ENCODE results near the gene MVB12B.

DNA sequence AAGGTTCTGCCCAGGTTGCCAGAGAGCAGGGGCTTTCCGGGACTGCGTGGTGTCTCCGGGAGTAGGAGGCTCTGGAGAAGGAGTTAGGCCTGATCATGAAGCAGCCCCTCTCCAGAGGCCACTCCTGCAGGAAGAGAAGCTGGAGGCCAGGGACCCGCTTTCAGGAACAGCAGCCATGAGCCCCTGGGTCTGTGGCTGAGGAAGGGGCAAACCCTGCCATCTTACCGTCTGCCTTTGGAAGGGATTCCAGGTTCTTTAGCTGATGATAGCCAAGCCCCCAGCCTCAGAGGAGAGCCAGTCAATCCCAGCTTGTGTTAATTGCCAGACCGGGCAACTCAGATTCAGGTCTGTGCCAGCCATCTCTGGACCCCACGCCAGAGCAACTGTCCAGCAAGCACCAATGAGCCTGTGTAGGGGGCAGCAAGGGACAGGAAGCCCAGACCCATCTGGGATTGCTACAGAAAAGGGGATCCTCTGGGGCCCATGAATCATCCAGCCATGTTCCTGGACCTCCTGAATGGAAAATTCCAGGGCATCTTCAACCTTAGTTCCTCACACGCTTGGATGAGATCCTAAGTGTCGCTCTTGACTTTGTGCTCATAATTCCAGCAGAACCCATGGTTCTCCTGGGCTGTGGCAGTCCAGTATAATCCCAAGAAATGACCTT, 42.7 kb upstream of the MVB12B start:
- TF ChIP-seq, protein P1, sequence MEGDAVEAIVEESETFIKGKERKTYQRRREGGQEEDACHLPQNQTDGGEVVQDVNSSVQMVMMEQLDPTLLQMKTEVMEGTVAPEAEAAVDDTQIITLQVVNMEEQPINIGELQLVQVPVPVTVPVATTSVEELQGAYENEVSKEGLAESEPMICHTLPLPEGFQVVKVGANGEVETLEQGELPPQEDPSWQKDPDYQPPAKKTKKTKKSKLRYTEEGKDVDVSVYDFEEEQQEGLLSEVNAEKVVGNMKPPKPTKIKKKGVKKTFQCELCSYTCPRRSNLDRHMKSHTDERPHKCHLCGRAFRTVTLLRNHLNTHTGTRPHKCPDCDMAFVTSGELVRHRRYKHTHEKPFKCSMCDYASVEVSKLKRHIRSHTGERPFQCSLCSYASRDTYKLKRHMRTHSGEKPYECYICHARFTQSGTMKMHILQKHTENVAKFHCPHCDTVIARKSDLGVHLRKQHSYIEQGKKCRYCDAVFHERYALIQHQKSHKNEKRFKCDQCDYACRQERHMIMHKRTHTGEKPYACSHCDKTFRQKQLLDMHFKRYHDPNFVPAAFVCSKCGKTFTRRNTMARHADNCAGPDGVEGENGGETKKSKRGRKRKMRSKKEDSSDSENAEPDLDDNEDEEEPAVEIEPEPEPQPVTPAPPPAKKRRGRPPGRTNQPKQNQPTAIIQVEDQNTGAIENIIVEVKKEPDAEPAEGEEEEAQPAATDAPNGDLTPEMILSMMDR (IDR thresholded peaks at IDR 0.05; ENCODE audit: low read depth, low read length), result no peak
- TF ChIP-seq EZH2phosphoT487 (IDR thresholded peaks at IDR 0.05; ENCODE audit: low read depth), result no peak

Data from OCI-LY3 (cell line).